Spleen (tissue), 11 donors: Measurements from ENCODE around the gene SORBS1. TPM values are rescaled to one million over a fixed set of nuclear protein-coding genes. Genes with fewer than 3 reads are reported as not detected.

Source experiments
- DNase-seq: peaks from one replicate; pipeline ENCODE4 v3.0.0-alpha.2; 2020
- H3K27ac ChIP-seq, 8 donors: fragments of 200-600 bp; sonication (generic) in 7 of 8; 1 replicate in 4 of 8; 2 replicates in 4 of 8; pipeline versions ENCODE4 v1.5.0 to v1.8.0; 2016 to 2021; ENCODE audit warnings: inconsistent platforms in 4 of 8, mild to moderate bottlenecking in 4 of 8, moderate library complexity in 1 of 8
- H3K27me3 ChIP-seq, 7 donors: fragments of 200-600 bp; sonication (generic) in 6 of 7; replicated peaks in 1 of 7; 1 replicate in 4 of 7; 2 replicates in 3 of 7; pipeline versions ENCODE4 v1.5.0 to v1.8.0; 2016 to 2021; ENCODE audit warnings: inconsistent platforms in 3 of 7, mild to moderate bottlenecking in 1 of 7
- H3K36me3 ChIP-seq, 6 donors: fragments of 200-600 bp; sonication (generic) in 5 of 6; 1 replicate in 4 of 6; 2 replicates in 2 of 6; pipeline versions ENCODE4 v1.5.0 to v1.8.0; 2016 to 2021; ENCODE audit warnings: inconsistent platforms in 2 of 6
- H3K4me1 ChIP-seq, 6 donors: fragments of 200-600 bp; sonication (generic) in 5 of 6; 1 replicate in 3 of 6; 2 replicates in 3 of 6; pipeline versions ENCODE4 v1.5.0 to v1.8.0; 2016 to 2021; ENCODE audit warnings: inconsistent platforms in 3 of 6
- H3K4me3 ChIP-seq, 8 donors: fragments of 200-600 bp; sonication (generic) in 7 of 8; 1 replicate in 4 of 8; 2 replicates in 4 of 8; pipeline versions ENCODE4 v1.5.0 to v1.8.0; 2016 to 2021; ENCODE audit warnings: inconsistent platforms in 4 of 8, mild to moderate bottlenecking in 4 of 8, moderate library complexity in 2 of 8
- H3K9me3 ChIP-seq, 8 donors: fragments of 200-600 bp; sonication (generic) in 7 of 8; 1 replicate in 4 of 8; 2 replicates in 4 of 8; pipeline versions ENCODE4 v1.5.0 to v1.8.0; 2016 to 2021; ENCODE audit warnings: inconsistent platforms in 4 of 8
- POLR2A ChIP-seq, 3 donors: fragments of 450-650 bp; IDR thresholded peaks; one replicate each; pipeline ENCODE4 v1.5.1; 2017; ENCODE audit warnings: antibody characterized with exemption in 3 of 3, mild to moderate bottlenecking in 1 of 3
- POLR2AphosphoS5 ChIP-seq, 3 donors: sonication (generic); formaldehyde crosslinking; IDR thresholded peaks; one replicate each; pipeline ENCODE4 v1.5.1; 2017; ENCODE audit warnings: antibody characterized with exemption in 3 of 3
- WGBS, 5 donors: extraction: QIAGEN DNeasy Blood & Tissue Kit in 3 of 5; methylation state at CpG; one replicate each; pipeline versions ENCODE4 v1.1.5 to v1.1.7; 2013 to 2018; 5-methylcytosine and 5-hydroxymethylcytosine counted together
- intact Hi-C: fragments of 100-400 bp; cut with DNase I; formaldehyde crosslinking; loops from one replicate; pipeline ENCODE4 v1.15.0; 2023; ENCODE audit warnings: low total_unique reads
- polyA plus RNA-seq, 3 donors: library from polyadenylated mRNA; stranded (reverse); fragments of 200-250 nt; gene quantifications; one replicate each; pipeline ENCODE4 v1.2.1, GENCODE V29; 2013
- total RNA-seq, 7 donors: library from RNA; depleted of rRNA in 3 of 7; stranded (reverse); fragments of >200 nt in 3 of 7; fragmentation: NEBNext Ultra II Directional in 4 of 7; extraction: Animal tissue kit (Norgen Biotek cat#: 25700) in 4 of 7; gene quantifications; one replicate each; pipeline versions ENCODE4 v1.1.0 to v1.2.1, GENCODE V29; 2016 to 2021
- TF ChIP-seq, protein P1 (sequence below), 11 experiments: fragments of 200-600 bp in 7 of 11; fragments of 450-650 bp in 4 of 11; sonication (generic) in 4 of 11; IDR thresholded peaks in 8 of 11; conservative IDR thresholded peaks in 3 of 11; 1 replicate in 7 of 11; 2 replicates in 4 of 11; pipeline versions ENCODE4 v1.4.0 to v1.8.0; 2016 to 2021; ENCODE audit warnings: antibody characterized with exemption in 11 of 11, inconsistent platforms in 4 of 11, mild to moderate bottlenecking in 1 of 11
- donor health status: healthy with polysubstance abuse.
- donor health status: DM: no; HTN: no; CAD: no; lungs with moderate emphysema.
- donor health status: DM: no; HTN: no; CAD: no.
- donor health status: Bipolar disorder and iron deficiency.
- donor health status: healthy.
- donor health status: DM: no; HTN: no; CAD: no.
- donor health status: DM: yes; HTN: yes; CAD: no.

SORBS1 gene
- total and polyA plus RNA-seq, 10 donors = 2.8 to 30.8 (median 18.1) TPM

- Histone ChIP-seq H3K27me3 (no peaks in the 10 kb centered on the region), H3K4me3 (no peak overlapping the region), H3K36me3 (no peaks in the 10 kb centered on the region), H3K27ac (no peak overlapping the region), H3K9me3 (no peaks in the 10 kb centered on the region), H3K4me1 (peaks cover 0 to 8% (median 0%) of the 10 kb centered on the region in 6 donors)
- intact Hi-C loops = no loop called here
- whole genome bisulfite sequencing, 5 donors = 78 to 90% (median 85%) methylated on average over 3 of the region's 3 CpGs
- TF ChIP-seq POLR2A (IDR thresholded peaks at IDR 0.05) = no peak
- no peak for TF ChIP-seq POLR2AphosphoS5 (IDR thresholded peaks at IDR 0.05)
- TF ChIP-seq, protein P1, sequence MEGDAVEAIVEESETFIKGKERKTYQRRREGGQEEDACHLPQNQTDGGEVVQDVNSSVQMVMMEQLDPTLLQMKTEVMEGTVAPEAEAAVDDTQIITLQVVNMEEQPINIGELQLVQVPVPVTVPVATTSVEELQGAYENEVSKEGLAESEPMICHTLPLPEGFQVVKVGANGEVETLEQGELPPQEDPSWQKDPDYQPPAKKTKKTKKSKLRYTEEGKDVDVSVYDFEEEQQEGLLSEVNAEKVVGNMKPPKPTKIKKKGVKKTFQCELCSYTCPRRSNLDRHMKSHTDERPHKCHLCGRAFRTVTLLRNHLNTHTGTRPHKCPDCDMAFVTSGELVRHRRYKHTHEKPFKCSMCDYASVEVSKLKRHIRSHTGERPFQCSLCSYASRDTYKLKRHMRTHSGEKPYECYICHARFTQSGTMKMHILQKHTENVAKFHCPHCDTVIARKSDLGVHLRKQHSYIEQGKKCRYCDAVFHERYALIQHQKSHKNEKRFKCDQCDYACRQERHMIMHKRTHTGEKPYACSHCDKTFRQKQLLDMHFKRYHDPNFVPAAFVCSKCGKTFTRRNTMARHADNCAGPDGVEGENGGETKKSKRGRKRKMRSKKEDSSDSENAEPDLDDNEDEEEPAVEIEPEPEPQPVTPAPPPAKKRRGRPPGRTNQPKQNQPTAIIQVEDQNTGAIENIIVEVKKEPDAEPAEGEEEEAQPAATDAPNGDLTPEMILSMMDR (IDR thresholded peaks at IDR 0.05 in 8 of 11, conservative IDR thresholded peaks at IDR 0.05 in 3 of 11) = no peak
- DNase-seq = no peak
These were observed 55.5 kb downstream of the SORBS1 start for GRCh38 chr10:95505641-95506040.

DNA sequence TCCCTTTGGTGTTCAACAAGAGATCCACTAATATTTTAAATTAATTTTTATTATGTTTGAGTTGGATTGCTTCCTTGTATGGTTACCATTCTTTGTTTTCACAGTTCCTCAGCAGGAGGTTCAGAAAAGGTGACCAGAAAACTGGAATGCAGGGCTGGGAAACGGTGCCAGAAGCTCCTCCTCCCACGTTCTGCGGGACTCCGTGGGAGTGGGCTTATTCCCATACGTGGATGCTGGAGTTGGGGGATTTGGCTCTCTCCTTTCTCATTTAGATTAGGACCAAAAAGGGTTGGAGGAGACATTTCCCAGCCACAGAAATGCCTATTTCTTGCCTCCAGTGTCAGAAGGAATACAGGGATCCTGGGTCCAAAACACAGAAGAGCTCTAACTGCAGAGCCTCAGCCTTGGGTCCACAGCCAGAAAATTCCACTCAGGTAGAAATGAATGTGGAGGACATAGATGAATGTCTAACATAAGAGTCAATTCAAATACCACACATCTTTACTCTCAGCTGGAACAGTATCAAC, 56.0 kb downstream of the SORBS1 start:
- H3K27ac ChIP-seq = no peak overlapping the region
- H3K9me3 ChIP-seq = no peaks in the 10 kb centered on the region
- H3K4me1 ChIP-seq = peaks cover 0 to 8% (median 0%) of the 10 kb centered on the region in 6 donors
- no peak for TF ChIP-seq POLR2AphosphoS5 (IDR thresholded peaks at IDR 0.05)
- TF ChIP-seq, protein P1 (IDR thresholded peaks at IDR 0.05 in 8 of 11, conservative IDR thresholded peaks at IDR 0.05 in 3 of 11) = no peak
- no peak for DNase-seq
- intact Hi-C loops = no loop called here
- H3K36me3 ChIP-seq = no peaks in the 10 kb centered on the region
- 71 to 91% (median 81%) methylated on average over 5 of the region's 5 CpGs for whole genome bisulfite sequencing, 5 donors
- no peaks in the 10 kb centered on the region for H3K27me3 ChIP-seq
- no peak overlapping the region for H3K4me3 ChIP-seq

DNA sequence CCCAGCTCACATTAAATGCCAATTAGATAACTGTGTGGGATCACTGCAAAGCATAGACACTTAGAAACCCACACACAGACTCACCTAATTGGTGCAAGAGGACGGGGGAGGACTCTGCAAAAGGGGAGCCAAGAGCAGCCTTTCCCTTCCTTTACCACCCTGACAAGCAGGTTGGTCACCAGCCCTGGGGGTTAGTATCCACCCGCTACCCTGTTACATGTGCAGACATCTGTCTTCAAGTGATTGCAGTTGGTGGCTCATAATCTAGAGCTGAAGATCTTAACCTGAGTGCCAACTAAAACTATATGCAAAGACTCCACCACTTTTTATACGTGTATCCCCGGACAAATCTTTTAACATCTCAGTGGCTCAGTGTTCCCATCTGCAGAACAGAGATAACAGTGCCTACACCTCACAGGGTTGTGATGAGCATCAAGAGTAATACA, 56.9 kb downstream of the SORBS1 start:
- intact Hi-C loops = no loop called here
- TF ChIP-seq, protein P1 (IDR thresholded peaks at IDR 0.05 in 8 of 11, conservative IDR thresholded peaks at IDR 0.05 in 3 of 11) = no peak
- TF ChIP-seq POLR2A (IDR thresholded peaks at IDR 0.05) = no peak
- no peak for TF ChIP-seq POLR2AphosphoS5 (IDR thresholded peaks at IDR 0.05)
- H3K4me3 ChIP-seq = no peak overlapping the region
- H3K27me3 ChIP-seq = no peaks in the 10 kb centered on the region
- H3K9me3 ChIP-seq = no peaks in the 10 kb centered on the region
- no peak overlapping the region for H3K27ac ChIP-seq
- DNase-seq = no peak
- H3K36me3 ChIP-seq = no peaks in the 10 kb centered on the region
- WGBS, 5 donors = 88 to 97% (median 90%) methylated on average over 3 to 4 of the region's 4 CpGs
- H3K4me1 ChIP-seq = peaks cover 0 to 8% (median 0%) of the 10 kb centered on the region in 6 donors

GRCh38 chr10:95503526-95503925, 57.6 kb downstream of the SORBS1 start:
- H3K36me3 ChIP-seq = no peaks in the 10 kb centered on the region
- no peak for DNase-seq
- WGBS, 5 donors = 73 to 93% (median 87%) methylated on average over 3 of the region's 3 CpGs
- no peak overlapping the region for H3K27ac ChIP-seq
- H3K4me1 ChIP-seq = peaks cover 0 to 7% (median 0%) of the 10 kb centered on the region in 6 donors
- TF ChIP-seq POLR2A (IDR thresholded peaks at IDR 0.05) (no peak), POLR2AphosphoS5 (IDR thresholded peaks at IDR 0.05) (no peak)
- TF ChIP-seq, protein P1 (IDR thresholded peaks at IDR 0.05 in 8 of 11, conservative IDR thresholded peaks at IDR 0.05 in 3 of 11) = no peak
- no peaks in the 10 kb centered on the region for H3K9me3 ChIP-seq
- intact Hi-C loops = no loop called here
- no peaks in the 10 kb centered on the region for H3K27me3 ChIP-seq
- H3K4me3 ChIP-seq = no peak overlapping the region
